ENCODE measurements around the gene SLC6A19. TPM values are rescaled to one million over a fixed set of nuclear protein-coding genes. Genes with fewer than 3 reads are reported as not detected.

SLC6A19 gene
- total RNA-seq, 1 experiment from 2014 or later: not detected

- no TSS peak for BruUV-seq (replicated peaks)
- Histone ChIP-seq H3K9me2 (replicated peaks; ENCODE audit: low read length) (no peaks in the 10 kb centered on the region), H3K4me3 (ENCODE audit: low read length) (peak overlapping the region; percentile 2; the same call in 1 of the 2 replicates), H3K27ac (ENCODE audit: low read length) (no peak overlapping the region), H3K36me3 (ENCODE audit: low read depth, low read length) (no peaks in the 10 kb centered on the region), H3K27me3 (ENCODE audit: low read length) (peaks cover 7% of the 10 kb centered on the region; the same call in 1 of the 2 replicates), H2AFZ (ENCODE audit: low read length) (no peak overlapping the region), H3K4me1 (ENCODE audit: insufficient read depth, low read length) (peaks cover 13% of the 10 kb centered on the region), H3K9ac (ENCODE audit: low read length) (no peak overlapping the region), H3K9me3 (ENCODE audit: low read length) (no peaks in the 10 kb centered on the region), H4K20me1 (ENCODE audit: low read length) (peaks cover 9% of the 10 kb centered on the region; the same call in 1 of the 2 replicates), H3K4me2 (ENCODE audit: low read length) (peak overlapping the region; percentile 67), H3K79me2 (ENCODE audit: low read length) (no peaks in the 10 kb centered on the region), H3F3A (ENCODE audit: low read length, unreplicated experiment) (no peaks in the 10 kb centered on the region)
- intact Hi-C loops (cut with micrococcal nuclease): loop anchor here (5.0 kb wide), 1 partner anchor 120 kb away; the partner anchor contains the start of gene CLPTM1L
- POLR2A ChIA-PET (ENCODE audit: unreplicated experiment): no interaction called here
- TF ChIP-seq CTCF (conservative IDR thresholded peaks at IDR 0.05; ENCODE audit: low read depth, low read length) (no peak), EZH2 (IDR thresholded peaks at IDR 0.05; ENCODE audit: low read length, unreplicated experiment) (no peak)
- DNase-seq: no peak
- no peak; the same call in 1 of the 2 replicates for ATAC-seq
- CTCF ChIA-PET: interaction anchor here (1.3 kb wide), 1 partner anchor 18 kb away, joined by 3 read pairs; no protein-coding TSS in a partner anchor
These were observed 25.6 kb downstream of the SLC6A19 start for GRCh38 chr5:1226839-1227581.

- H3F3A ChIP-seq (ENCODE audit: low read length, unreplicated experiment): no peaks in the 10 kb centered on the region
- H3K4me2 ChIP-seq (ENCODE audit: low read length): peak overlapping the region; percentile 67
- intact Hi-C loops (cut with micrococcal nuclease): loop anchor here (5.0 kb wide), 1 partner anchor 120 kb away; the partner anchor contains the start of gene CLPTM1L
- DNase-seq (peak; percentile 85), ATAC-seq (peak; percentile 97)
- no peaks in the 10 kb centered on the region for H3K36me3 ChIP-seq (ENCODE audit: low read depth, low read length)
- peak overlapping the region; percentile 2; the same call in 1 of the 2 replicates for H3K4me3 ChIP-seq (ENCODE audit: low read length)
- peaks cover 7% of the 10 kb centered on the region; the same call in 1 of the 2 replicates for H3K27me3 ChIP-seq (ENCODE audit: low read length)
- ChIA-PET POLR2A (ENCODE audit: unreplicated experiment) (no interaction called here), CTCF (interaction anchor here (1.3 kb wide), 1 partner anchor 19 kb away, joined by 3 read pairs; no protein-coding TSS in a partner anchor)
- H3K79me2 ChIP-seq (ENCODE audit: low read length): no peaks in the 10 kb centered on the region
- BruUV-seq (replicated peaks): no TSS peak
- no peak overlapping the region for H3K9ac ChIP-seq (ENCODE audit: low read length)
- H3K9me3 ChIP-seq (ENCODE audit: low read length): no peaks in the 10 kb centered on the region
- H3K4me1 ChIP-seq (ENCODE audit: insufficient read depth, low read length): peaks cover 13% of the 10 kb centered on the region
- no peak for TF ChIP-seq EZH2 (IDR thresholded peaks at IDR 0.05; ENCODE audit: low read length, unreplicated experiment)
- TF ChIP-seq CTCF (conservative IDR thresholded peaks at IDR 0.05; ENCODE audit: low read depth, low read length): no peak
- no peak; the same call in 1 of the 2 replicates for TF ChIP-seq EZH2phosphoT487 (IDR thresholded peaks at IDR 0.05; ENCODE audit: borderline replicate concordance, low read length)
- no peak overlapping the region for H3K27ac ChIP-seq (ENCODE audit: low read length)
- no peak overlapping the region for H2AFZ ChIP-seq (ENCODE audit: low read length)
- peaks cover 9% of the 10 kb centered on the region; the same call in 1 of the 2 replicates for H4K20me1 ChIP-seq (ENCODE audit: low read length)
- no peaks in the 10 kb centered on the region for H3K9me2 ChIP-seq (replicated peaks; ENCODE audit: low read length)
These were observed 26.3 kb downstream of the SLC6A19 start for GRCh38 chr5:1227667-1228066.
